Measurements from ENCODE around the gene GORASP2.

DNA sequence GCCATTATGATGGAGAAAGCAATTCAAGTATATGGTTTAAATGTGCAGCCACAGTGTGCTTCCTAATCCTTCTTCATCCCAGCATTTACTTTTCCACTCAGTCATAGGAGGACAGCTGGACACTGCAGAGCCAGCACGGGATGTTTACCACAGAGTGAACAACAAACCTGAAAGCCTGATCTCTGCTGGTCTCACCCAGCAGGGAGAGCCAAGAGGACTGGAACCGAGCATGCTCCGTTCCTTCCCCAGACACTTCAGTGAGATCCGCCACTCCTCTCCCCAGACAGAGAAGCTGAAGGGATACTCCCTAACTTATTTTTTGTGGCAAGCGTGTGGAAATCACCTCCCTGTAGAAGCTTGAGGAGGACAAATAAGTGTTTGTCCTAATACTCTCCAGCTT, 23.2 kb upstream of the GORASP2 start:
- TF ChIP-seq, protein P1, sequence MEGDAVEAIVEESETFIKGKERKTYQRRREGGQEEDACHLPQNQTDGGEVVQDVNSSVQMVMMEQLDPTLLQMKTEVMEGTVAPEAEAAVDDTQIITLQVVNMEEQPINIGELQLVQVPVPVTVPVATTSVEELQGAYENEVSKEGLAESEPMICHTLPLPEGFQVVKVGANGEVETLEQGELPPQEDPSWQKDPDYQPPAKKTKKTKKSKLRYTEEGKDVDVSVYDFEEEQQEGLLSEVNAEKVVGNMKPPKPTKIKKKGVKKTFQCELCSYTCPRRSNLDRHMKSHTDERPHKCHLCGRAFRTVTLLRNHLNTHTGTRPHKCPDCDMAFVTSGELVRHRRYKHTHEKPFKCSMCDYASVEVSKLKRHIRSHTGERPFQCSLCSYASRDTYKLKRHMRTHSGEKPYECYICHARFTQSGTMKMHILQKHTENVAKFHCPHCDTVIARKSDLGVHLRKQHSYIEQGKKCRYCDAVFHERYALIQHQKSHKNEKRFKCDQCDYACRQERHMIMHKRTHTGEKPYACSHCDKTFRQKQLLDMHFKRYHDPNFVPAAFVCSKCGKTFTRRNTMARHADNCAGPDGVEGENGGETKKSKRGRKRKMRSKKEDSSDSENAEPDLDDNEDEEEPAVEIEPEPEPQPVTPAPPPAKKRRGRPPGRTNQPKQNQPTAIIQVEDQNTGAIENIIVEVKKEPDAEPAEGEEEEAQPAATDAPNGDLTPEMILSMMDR (IDR thresholded peaks at IDR 0.05) = no peak
- TF ChIP-seq POLR2A (IDR thresholded peaks at IDR 0.05) = no peak

Measured in heart left ventricle (tissue), 13 donors.